ENCODE data around the gene DPF1. TPM values are rescaled to one million over a fixed set of nuclear protein-coding genes. Genes with fewer than 3 reads are reported as not detected.

DPF1 gene
- total and polyA plus RNA-seq, 2 donors from 2014 or later: not detected

DNA sequence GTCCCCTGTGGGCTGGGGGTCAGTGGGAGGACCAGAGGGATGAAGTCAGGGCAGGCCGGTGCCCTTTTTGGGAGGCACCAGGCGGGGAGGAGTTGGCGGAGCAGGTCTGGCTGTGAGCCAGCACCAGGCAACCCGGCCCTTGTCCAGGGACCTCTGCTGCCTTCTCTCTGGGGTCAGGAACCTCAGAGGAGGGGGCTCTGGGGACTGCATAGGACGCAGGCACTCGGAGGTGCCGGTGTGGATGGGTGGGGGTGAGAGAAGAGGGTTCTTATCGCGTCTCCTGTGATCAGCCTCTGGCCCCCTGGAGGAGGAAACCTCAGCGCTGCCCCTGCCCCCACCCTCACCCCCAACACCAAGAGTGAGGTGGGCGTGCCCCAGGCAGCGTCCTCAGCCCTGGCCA is 16.5 kb downstream of the DPF1 start:
- H3K27ac ChIP-seq (ENCODE audit: low read depth in 2 of 2, low read length in 2 of 2): no peak overlapping the region
- no peaks in the 10 kb centered on the region for H3K9me3 ChIP-seq (ENCODE audit: control insufficient read depth in 2 of 3, insufficient read depth in 1 of 3, low read length in 3 of 3)
- H3K27me3 ChIP-seq (ENCODE audit: control insufficient read depth, insufficient read depth, low read length): no peaks in the 10 kb centered on the region
- no peak overlapping the region for H3K9ac ChIP-seq (ENCODE audit: low read length in 3 of 3)
- H3K36me3 ChIP-seq (ENCODE audit: control insufficient read depth in 2 of 3, insufficient read depth in 3 of 3, low read length in 3 of 3): peaks cover 0 to 13% (median 0%) of the 10 kb centered on the region in 3 donors
- intact Hi-C loops (cut with DNase I): no loop called here
- H3K4me1 ChIP-seq (ENCODE audit: control insufficient read depth in 2 of 3, insufficient read depth in 2 of 3, low read depth in 1 of 3, low read length in 3 of 3): peaks cover 0 to 11% (median 0%) of the 10 kb centered on the region in 3 donors
- FAIRE-seq (no peak), DNase-seq (no peak)
- TF ChIP-seq, protein P1, sequence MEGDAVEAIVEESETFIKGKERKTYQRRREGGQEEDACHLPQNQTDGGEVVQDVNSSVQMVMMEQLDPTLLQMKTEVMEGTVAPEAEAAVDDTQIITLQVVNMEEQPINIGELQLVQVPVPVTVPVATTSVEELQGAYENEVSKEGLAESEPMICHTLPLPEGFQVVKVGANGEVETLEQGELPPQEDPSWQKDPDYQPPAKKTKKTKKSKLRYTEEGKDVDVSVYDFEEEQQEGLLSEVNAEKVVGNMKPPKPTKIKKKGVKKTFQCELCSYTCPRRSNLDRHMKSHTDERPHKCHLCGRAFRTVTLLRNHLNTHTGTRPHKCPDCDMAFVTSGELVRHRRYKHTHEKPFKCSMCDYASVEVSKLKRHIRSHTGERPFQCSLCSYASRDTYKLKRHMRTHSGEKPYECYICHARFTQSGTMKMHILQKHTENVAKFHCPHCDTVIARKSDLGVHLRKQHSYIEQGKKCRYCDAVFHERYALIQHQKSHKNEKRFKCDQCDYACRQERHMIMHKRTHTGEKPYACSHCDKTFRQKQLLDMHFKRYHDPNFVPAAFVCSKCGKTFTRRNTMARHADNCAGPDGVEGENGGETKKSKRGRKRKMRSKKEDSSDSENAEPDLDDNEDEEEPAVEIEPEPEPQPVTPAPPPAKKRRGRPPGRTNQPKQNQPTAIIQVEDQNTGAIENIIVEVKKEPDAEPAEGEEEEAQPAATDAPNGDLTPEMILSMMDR (IDR thresholded peaks at IDR 0.05; ENCODE audit: borderline replicate concordance, extremely low read depth, insufficient read depth): no peak
- H3K4me3 ChIP-seq (ENCODE audit: low read length in 3 of 3): no peak overlapping the region

DNA sequence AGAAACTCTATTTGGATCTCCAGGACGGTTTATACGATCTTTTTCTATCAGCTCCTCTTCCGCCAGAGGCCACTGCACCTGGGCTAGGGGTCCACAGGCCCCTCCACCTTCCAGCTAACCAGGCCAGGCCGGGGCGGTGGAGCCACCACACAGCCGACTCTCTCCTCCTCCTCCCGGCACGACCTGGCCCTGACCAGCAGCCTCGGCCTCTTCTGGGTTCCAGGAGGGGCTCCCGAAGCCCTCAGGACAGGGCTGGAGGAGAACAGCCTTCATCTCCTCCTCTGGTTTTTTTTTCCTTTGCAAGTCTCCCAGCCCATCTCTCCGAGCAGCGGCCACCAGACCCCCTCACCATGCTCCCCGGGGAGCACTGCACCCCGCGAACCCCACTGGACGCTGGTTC is 17.1 kb downstream of the DPF1 start:
- TF ChIP-seq, protein P1 (IDR thresholded peaks at IDR 0.05; ENCODE audit: borderline replicate concordance, extremely low read depth, insufficient read depth): no peak
- DNase-seq (no peak), FAIRE-seq (no peak)
- Histone ChIP-seq H3K9ac (ENCODE audit: low read length in 3 of 3) (no peak overlapping the region), H3K27ac (ENCODE audit: low read depth in 2 of 2, low read length in 2 of 2) (no peak overlapping the region), H3K27me3 (ENCODE audit: control insufficient read depth, insufficient read depth, low read length) (no peaks in the 10 kb centered on the region), H3K4me1 (ENCODE audit: control insufficient read depth in 2 of 3, insufficient read depth in 2 of 3, low read depth in 1 of 3, low read length in 3 of 3) (peaks cover 0 to 11% (median 0%) of the 10 kb centered on the region in 3 donors), H3K4me3 (ENCODE audit: low read length in 3 of 3) (no peak overlapping the region), H3K9me3 (ENCODE audit: control insufficient read depth in 2 of 3, insufficient read depth in 1 of 3, low read length in 3 of 3) (no peaks in the 10 kb centered on the region), H3K36me3 (ENCODE audit: control insufficient read depth in 2 of 3, insufficient read depth in 3 of 3, low read length in 3 of 3) (peaks cover 0 to 13% (median 1%) of the 10 kb centered on the region in 3 donors)
- intact Hi-C loops (cut with DNase I): no loop called here

GRCh38 chr19:38206006-38206745 is 17.8 kb downstream of the DPF1 start:
- Histone ChIP-seq H3K36me3 (ENCODE audit: control insufficient read depth in 2 of 3, insufficient read depth in 3 of 3, low read length in 3 of 3) (peaks cover 0 to 13% (median 3%) of the 10 kb centered on the region in 3 donors), H3K4me1 (ENCODE audit: control insufficient read depth in 2 of 3, insufficient read depth in 2 of 3, low read depth in 1 of 3, low read length in 3 of 3) (peaks cover 0 to 11% (median 0%) of the 10 kb centered on the region in 3 donors), H3K27me3 (ENCODE audit: control insufficient read depth, insufficient read depth, low read length) (no peaks in the 10 kb centered on the region), H3K4me3 (ENCODE audit: low read length in 3 of 3) (no peak overlapping the region), H3K9ac (ENCODE audit: low read length in 3 of 3) (no peak overlapping the region), H3K9me3 (ENCODE audit: control insufficient read depth in 2 of 3, insufficient read depth in 1 of 3, low read length in 3 of 3) (no peaks in the 10 kb centered on the region), H3K27ac (ENCODE audit: low read depth in 2 of 2, low read length in 2 of 2) (no peak overlapping the region)
- intact Hi-C loops (cut with DNase I): no loop called here
- DNase-seq (no peak), FAIRE-seq (no peak)
- TF ChIP-seq, protein P1 (IDR thresholded peaks at IDR 0.05; ENCODE audit: borderline replicate concordance, extremely low read depth, insufficient read depth): no peak
